Vagina (tissue), 2 donors: Measurements from ENCODE around the gene TEX51.

Experiments
- POLR2A ChIP-seq, 2 donors: fragments of 450-650 bp; IDR thresholded peaks; one replicate each; pipeline ENCODE4 v1.6.1; 2017; ENCODE audit warnings: antibody characterized with exemption in 2 of 2, mild to moderate bottlenecking in 2 of 2, moderate library complexity in 2 of 2
- POLR2AphosphoS5 ChIP-seq, 2 donors: sonication (generic); formaldehyde crosslinking; IDR thresholded peaks; one replicate each; pipeline ENCODE4 v1.9.0; 2017; ENCODE audit warnings: antibody characterized with exemption in 2 of 2, mild to moderate bottlenecking in 2 of 2, low read depth in 1 of 2; ENCODE audit not compliant: insufficient read depth in 1 of 2
- TF ChIP-seq, protein P1 (sequence below), 3 experiments: fragments of 450-650 bp in 2 of 3; fragments of 200-600 bp in 1 of 3; sonication (generic) in 1 of 3; IDR thresholded peaks; one replicate each; pipeline ENCODE4 v1.5.1; 2017 to 2019; ENCODE audit warnings: antibody characterized with exemption in 3 of 3, mild to moderate bottlenecking in 2 of 3, moderate library complexity in 2 of 3

DNA sequence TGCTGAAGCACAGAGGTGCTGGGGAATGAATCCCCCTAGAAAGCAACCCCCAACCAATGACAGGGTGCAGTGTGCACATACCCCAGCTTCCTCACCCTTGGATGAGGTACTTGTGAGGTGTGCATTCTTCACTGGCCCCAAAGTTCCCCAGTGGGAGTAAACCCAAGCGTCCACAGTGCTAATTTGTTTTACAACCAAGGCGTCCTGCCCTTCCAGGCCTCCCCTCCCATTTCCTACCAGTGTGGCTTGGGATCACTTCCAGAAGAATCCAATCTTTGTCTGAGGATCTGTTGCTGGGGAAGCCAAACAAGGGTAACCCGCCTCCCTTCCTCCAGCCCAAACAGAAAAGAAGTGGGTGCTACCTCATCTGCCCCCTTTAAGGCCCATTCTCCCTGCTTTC is 40.3 kb upstream of the TEX51 start:
- TF ChIP-seq, protein P1, sequence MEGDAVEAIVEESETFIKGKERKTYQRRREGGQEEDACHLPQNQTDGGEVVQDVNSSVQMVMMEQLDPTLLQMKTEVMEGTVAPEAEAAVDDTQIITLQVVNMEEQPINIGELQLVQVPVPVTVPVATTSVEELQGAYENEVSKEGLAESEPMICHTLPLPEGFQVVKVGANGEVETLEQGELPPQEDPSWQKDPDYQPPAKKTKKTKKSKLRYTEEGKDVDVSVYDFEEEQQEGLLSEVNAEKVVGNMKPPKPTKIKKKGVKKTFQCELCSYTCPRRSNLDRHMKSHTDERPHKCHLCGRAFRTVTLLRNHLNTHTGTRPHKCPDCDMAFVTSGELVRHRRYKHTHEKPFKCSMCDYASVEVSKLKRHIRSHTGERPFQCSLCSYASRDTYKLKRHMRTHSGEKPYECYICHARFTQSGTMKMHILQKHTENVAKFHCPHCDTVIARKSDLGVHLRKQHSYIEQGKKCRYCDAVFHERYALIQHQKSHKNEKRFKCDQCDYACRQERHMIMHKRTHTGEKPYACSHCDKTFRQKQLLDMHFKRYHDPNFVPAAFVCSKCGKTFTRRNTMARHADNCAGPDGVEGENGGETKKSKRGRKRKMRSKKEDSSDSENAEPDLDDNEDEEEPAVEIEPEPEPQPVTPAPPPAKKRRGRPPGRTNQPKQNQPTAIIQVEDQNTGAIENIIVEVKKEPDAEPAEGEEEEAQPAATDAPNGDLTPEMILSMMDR (IDR thresholded peaks at IDR 0.05) = no peak
- TF ChIP-seq POLR2A (IDR thresholded peaks at IDR 0.05) (no peak), POLR2AphosphoS5 (IDR thresholded peaks at IDR 0.05; ENCODE audit: insufficient read depth in 1 of 2, low read depth in 1 of 2) (no peak)
